ENCODE results near the gene JUP.

GRCh38 chr17:41705271-41705991, 81.1 kb downstream of the JUP start:
- TF ChIP-seq ZNF362 (CRISPR knock-in tag; IDR thresholded peaks at IDR 0.05; ENCODE audit: borderline replicate concordance) (no peak), CTCF (CRISPR knock-in tag; IDR thresholded peaks at IDR 0.05) (no peak)
